Transverse colon (tissue), 4 donors: ENCODE data around the gene SLC6A20. TPM values are rescaled to one million over a fixed set of nuclear protein-coding genes. Genes with fewer than 3 reads are reported as not detected.

ENCODE experiments used
- DNase-seq: peaks from one replicate; pipeline ENCODE4 v3.0.0-alpha.2; 2019
- H3K27ac ChIP-seq, 4 donors: fragments of 200-600 bp; sonication (generic); 2 replicates each; pipeline ENCODE4 v1.5.1; 2016 to 2018; ENCODE audit warnings: inconsistent platforms in 4 of 4
- H3K27me3 ChIP-seq: fragments of 200-600 bp; sonication (generic); 2 replicates; pipeline ENCODE4 v1.5.1; 2017; ENCODE audit warnings: inconsistent platforms
- H3K36me3 ChIP-seq, 4 donors: fragments of 200-600 bp; sonication (generic); 2 replicates each; pipeline ENCODE4 v1.5.1; 2017 to 2019; ENCODE audit warnings: inconsistent platforms in 4 of 4
- H3K4me1 ChIP-seq, 4 donors: fragments of 200-600 bp; sonication (generic); 2 replicates each; pipeline ENCODE4 v1.5.1; 2017 to 2020; ENCODE audit warnings: inconsistent platforms in 4 of 4
- H3K4me3 ChIP-seq, 4 donors: fragments of 200-600 bp; sonication (generic); 1 replicate in 1 of 4; 2 replicates in 3 of 4; pipeline versions ENCODE4 v1.5.1 to v1.6.1; 2017 to 2019; ENCODE audit warnings: inconsistent platforms in 4 of 4
- H3K9me3 ChIP-seq, 2 donors: fragments of 200-600 bp; sonication (generic); 2 replicates each; pipeline ENCODE4 v1.5.1; 2017 to 2019; ENCODE audit warnings: inconsistent platforms in 2 of 2
- EP300 ChIP-seq: sonication (generic); formaldehyde crosslinking; IDR thresholded peaks from one replicate; pipeline ENCODE4 v1.6.1; 2017; ENCODE audit warnings: antibody characterized with exemption, low read depth
- POLR2A ChIP-seq: fragments of 450-650 bp; IDR thresholded peaks from one replicate; pipeline ENCODE4 v1.6.1; 2016; ENCODE audit warnings: antibody characterized with exemption, mild to moderate bottlenecking, moderate library complexity
- POLR2AphosphoS5 ChIP-seq, 3 donors: sonication (generic); formaldehyde crosslinking; IDR thresholded peaks; one replicate each; pipeline ENCODE4 v1.6.1; 2016; ENCODE audit warnings: antibody characterized with exemption in 3 of 3
- WGBS, 2 donors: methylation state at CpG; one replicate each; pipeline ENCODE4 v1.1.5; 2018; ENCODE audit warnings: low coverage in 1 of 2; 5-methylcytosine and 5-hydroxymethylcytosine counted together
- in situ Hi-C, 4 donors: fragments of 200-750 bp; cut with MboI; loops; one replicate each; pipeline versions ENCODE4 v1.15.0 to v1.15.1; 2017; ENCODE audit warnings: low sequenced_read_pairs in 3 of 4, low pct_ligation_motif_present in 1 of 4, low pct_unique_long_range_greater_than_20kb in 1 of 4
- intact Hi-C: fragments of 100-400 bp; cut with DNase I; formaldehyde crosslinking; loops from one replicate; pipeline ENCODE4 v1.15.1; 2023; ENCODE audit warnings: low total_unique reads
- total RNA-seq, 4 donors: library from RNA; depleted of rRNA; stranded (reverse); fragments of >200 nt; gene quantifications; one replicate each; pipeline ENCODE4 v1.1.0, GENCODE V29; 2016
- TF ChIP-seq, protein P1 (sequence below), 5 experiments: fragments of 200-600 bp in 3 of 5; fragments of 450-650 bp in 2 of 5; sonication (generic) in 3 of 5; IDR thresholded peaks; 1 replicate in 2 of 5; 2 replicates in 3 of 5; pipeline ENCODE4 v1.5.1; 2016 to 2017; ENCODE audit warnings: antibody characterized with exemption in 5 of 5, inconsistent platforms in 3 of 5, mild to moderate bottlenecking in 2 of 5, moderate library complexity in 1 of 5

Gene SLC6A20
- total RNA-seq, 4 donors from 2014 or later: 0.32 to 0.41 TPM; not detected in 2

- no peak for DNase-seq
- in situ Hi-C loops: no loop called here
- H3K27ac ChIP-seq: no peak overlapping the region
- no peak for TF ChIP-seq POLR2AphosphoS5 (IDR thresholded peaks at IDR 0.05)
- H3K9me3 ChIP-seq: no peaks in the 10 kb centered on the region
- intact Hi-C loops: no loop called here
- no peaks in the 10 kb centered on the region for H3K4me1 ChIP-seq
- H3K36me3 ChIP-seq: peaks cover 0 to 30% (median 5%) of the 10 kb centered on the region in 4 donors
- 92% methylated on average over 8 of the region's 8 CpGs; no CpG with 5 or more reads in 1 of the 2 donors for WGBS, 2 donors
- no peak overlapping the region for H3K4me3 ChIP-seq
- H3K27me3 ChIP-seq: no peaks in the 10 kb centered on the region
Measured at GRCh38 chr3:45748068-45748467, 48.3 kb downstream of the SLC6A20 start.

- no peak for DNase-seq
- Histone ChIP-seq H3K4me3 (no peak overlapping the region), H3K27me3 (no peaks in the 10 kb centered on the region), H3K36me3 (peaks cover 0 to 30% (median 8%) of the 10 kb centered on the region in 4 donors), H3K27ac (no peak overlapping the region), H3K4me1 (no peaks in the 10 kb centered on the region), H3K9me3 (no peaks in the 10 kb centered on the region)
- in situ Hi-C loops: no loop called here
- TF ChIP-seq POLR2A (no peak), POLR2AphosphoS5 (IDR thresholded peaks at IDR 0.05) (no peak), EP300 (no peak)
- TF ChIP-seq, protein P1, sequence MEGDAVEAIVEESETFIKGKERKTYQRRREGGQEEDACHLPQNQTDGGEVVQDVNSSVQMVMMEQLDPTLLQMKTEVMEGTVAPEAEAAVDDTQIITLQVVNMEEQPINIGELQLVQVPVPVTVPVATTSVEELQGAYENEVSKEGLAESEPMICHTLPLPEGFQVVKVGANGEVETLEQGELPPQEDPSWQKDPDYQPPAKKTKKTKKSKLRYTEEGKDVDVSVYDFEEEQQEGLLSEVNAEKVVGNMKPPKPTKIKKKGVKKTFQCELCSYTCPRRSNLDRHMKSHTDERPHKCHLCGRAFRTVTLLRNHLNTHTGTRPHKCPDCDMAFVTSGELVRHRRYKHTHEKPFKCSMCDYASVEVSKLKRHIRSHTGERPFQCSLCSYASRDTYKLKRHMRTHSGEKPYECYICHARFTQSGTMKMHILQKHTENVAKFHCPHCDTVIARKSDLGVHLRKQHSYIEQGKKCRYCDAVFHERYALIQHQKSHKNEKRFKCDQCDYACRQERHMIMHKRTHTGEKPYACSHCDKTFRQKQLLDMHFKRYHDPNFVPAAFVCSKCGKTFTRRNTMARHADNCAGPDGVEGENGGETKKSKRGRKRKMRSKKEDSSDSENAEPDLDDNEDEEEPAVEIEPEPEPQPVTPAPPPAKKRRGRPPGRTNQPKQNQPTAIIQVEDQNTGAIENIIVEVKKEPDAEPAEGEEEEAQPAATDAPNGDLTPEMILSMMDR (IDR thresholded peaks at IDR 0.05): no peak
- 93% methylated on average over 16 of the region's 18 CpGs; no CpG with 5 or more reads in 1 of the 2 donors for WGBS, 2 donors
- intact Hi-C loops: no loop called here
Measured at GRCh38 chr3:45746777-45747622, 49.3 kb downstream of the SLC6A20 start.

GRCh38 chr3:45746165-45746776, 50.1 kb downstream of the SLC6A20 start:
- H3K27me3 ChIP-seq: no peaks in the 10 kb centered on the region
- peaks cover 0 to 3% (median 0%) of the 10 kb centered on the region in 4 donors for H3K4me1 ChIP-seq
- intact Hi-C loops: no loop called here
- no peak overlapping the region for H3K4me3 ChIP-seq
- in situ Hi-C loops: no loop called here
- peaks cover 0 to 30% (median 9%) of the 10 kb centered on the region in 4 donors for H3K36me3 ChIP-seq
- H3K9me3 ChIP-seq: no peaks in the 10 kb centered on the region
- no peak for DNase-seq
- WGBS, 2 donors: 96% methylated on average over 32 of the region's 32 CpGs; no CpG with 5 or more reads in 1 of the 2 donors
- no peak overlapping the region for H3K27ac ChIP-seq
- TF ChIP-seq EP300: no peak

DNA sequence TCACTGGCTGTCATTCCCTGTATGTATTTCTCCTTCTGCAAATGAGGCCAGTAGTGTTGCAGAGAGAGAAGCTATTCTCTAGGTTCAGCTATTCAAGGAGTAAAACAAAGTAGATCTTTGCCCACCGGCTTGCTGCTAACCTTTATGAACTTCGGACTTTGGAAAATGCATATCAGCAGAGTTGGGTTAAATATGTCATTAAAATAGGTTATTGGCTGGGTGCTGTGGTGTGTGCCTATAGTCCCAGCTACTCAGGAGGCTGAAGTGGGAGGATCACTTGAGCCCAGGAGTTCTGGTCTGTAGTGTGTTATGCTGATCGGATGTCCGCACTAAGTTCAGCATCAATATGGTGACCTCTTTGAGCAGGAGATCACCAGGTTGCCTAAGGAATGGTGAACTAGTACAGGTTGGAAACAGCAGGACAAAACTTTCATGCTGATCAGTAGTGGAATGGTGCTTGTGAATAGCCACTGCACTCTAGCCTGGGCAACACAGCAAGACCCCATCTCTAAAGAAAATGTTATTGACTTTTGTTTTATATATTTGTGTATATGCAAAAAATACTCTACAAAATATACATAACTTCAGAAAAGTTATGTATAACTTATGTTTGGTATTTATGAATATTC, 53.8 kb downstream of the SLC6A20 start:
- no peaks in the 10 kb centered on the region for H3K9me3 ChIP-seq
- peaks cover 0 to 3% (median 0%) of the 10 kb centered on the region in 4 donors for H3K4me1 ChIP-seq
- no peak overlapping the region for H3K4me3 ChIP-seq
- WGBS, 2 donors: 84% methylated on average over 4 of the region's 4 CpGs; no CpG with 5 or more reads in 1 of the 2 donors
- TF ChIP-seq POLR2AphosphoS5 (IDR thresholded peaks at IDR 0.05) (no peak), EP300 (no peak), POLR2A (no peak)
- TF ChIP-seq, protein P1 (IDR thresholded peaks at IDR 0.05): no peak
- DNase-seq: no peak
- no peak overlapping the region for H3K27ac ChIP-seq
- no peaks in the 10 kb centered on the region for H3K27me3 ChIP-seq
- in situ Hi-C loops: no loop called here
- intact Hi-C loops: no loop called here
- H3K36me3 ChIP-seq: peaks cover 0 to 63% (median 28%) of the 10 kb centered on the region in 4 donors
